Stomach (tissue), 4 donors: ENCODE results near the gene ZNF692.

Source experiments
- CTCF ChIP-seq, 7 experiments: fragments of 450-650 bp in 4 of 7; fragments of 200-600 bp in 3 of 7; sonication (generic) in 3 of 7; IDR thresholded peaks; one replicate each; pipeline ENCODE4 v1.5.1; 2016 to 2019; ENCODE audit warnings: antibody characterized with exemption in 7 of 7, control low read depth in 2 of 7, mild to moderate bottlenecking in 1 of 7
- EP300 ChIP-seq: sonication (generic); formaldehyde crosslinking; IDR thresholded peaks from one replicate; pipeline ENCODE4 v1.6.1; 2017; ENCODE audit warnings: antibody characterized with exemption
- POLR2A ChIP-seq, 4 donors: fragments of 450-650 bp; IDR thresholded peaks; one replicate each; pipeline ENCODE4 v1.6.1; 2016; ENCODE audit warnings: antibody characterized with exemption in 4 of 4, control low read depth in 2 of 4, mild to moderate bottlenecking in 1 of 4, moderate library complexity in 1 of 4

GRCh38 chr1:248825573-248825908, 33.3 kb downstream of the ZNF692 start:
- TF ChIP-seq CTCF (IDR thresholded peaks at IDR 0.05) (no peak), POLR2A (IDR thresholded peaks at IDR 0.05) (no peak), EP300 (no peak)
